ENCODE results near the gene MAN2C1.
"Not testable (repeated sequence)": the region's sequence is repeated elsewhere in the genome, so short reads cannot be mapped to it uniquely, and the experiment has no call there.

Gene MAN2C1

DNA sequence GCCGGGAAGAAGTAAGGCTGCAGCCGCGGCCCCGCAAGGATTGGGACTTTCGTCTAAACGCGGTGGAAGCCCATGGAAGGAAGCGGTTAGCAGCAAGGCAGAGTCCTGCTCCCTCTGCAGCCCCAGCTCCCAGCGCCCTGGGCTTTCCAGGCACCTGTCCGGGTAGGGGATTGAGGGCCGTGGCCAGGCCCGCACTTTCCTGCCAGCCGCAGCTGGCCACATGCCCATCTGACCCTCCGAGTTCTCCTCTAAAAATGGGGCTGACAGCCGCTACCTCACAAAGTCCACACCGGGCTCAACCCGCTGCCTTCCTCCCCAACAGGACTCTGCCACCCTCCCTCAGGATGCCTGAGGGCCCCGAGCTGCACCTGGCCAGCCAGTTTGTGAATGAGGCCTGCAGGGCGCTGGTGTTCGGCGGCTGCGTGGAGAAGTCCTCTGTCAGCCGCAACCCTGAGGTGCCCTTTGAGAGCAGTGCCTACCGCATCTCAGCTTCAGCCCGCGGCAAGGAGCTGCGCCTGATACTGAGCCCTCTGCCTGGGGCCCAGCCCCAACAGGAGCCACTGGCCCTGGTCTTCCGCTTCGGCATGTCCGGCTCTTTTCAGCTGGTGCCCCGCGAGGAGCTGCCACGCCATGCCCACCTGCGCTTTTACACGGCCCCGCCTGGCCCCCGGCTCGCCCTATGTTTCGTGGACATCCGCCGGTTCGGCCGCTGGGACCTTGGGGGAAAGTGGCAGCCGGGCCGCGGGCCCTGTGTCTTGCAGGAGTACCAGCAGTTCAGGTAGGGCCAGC is 19.7 kb downstream of the MAN2C1 start:
- H3K27ac ChIP-seq = peak overlapping the region; percentile 63
- TF ChIP-seq CTCF (IDR thresholded peaks at IDR 0.05) (no peak), ZFX (IDR thresholded peaks at IDR 0.05; ENCODE audit: borderline replicate concordance) (no peak)

GRCh38 chr15:75348034-75348561 is 20.3 kb downstream of the MAN2C1 start:
- no peak for TF ChIP-seq CTCF (IDR thresholded peaks at IDR 0.05)
- no peak for TF ChIP-seq ZFX (IDR thresholded peaks at IDR 0.05; ENCODE audit: borderline replicate concordance)
- peak overlapping the region; percentile 63 for H3K27ac ChIP-seq

GRCh38 chr15:75347222-75348033 is 21.0 kb downstream of the MAN2C1 start:
- TF ChIP-seq ZFX (IDR thresholded peaks at IDR 0.05; ENCODE audit: borderline replicate concordance) = no peak
- no peak for TF ChIP-seq CTCF (IDR thresholded peaks at IDR 0.05)
- H3K27ac ChIP-seq = peak overlapping the region; percentile 63

DNA sequence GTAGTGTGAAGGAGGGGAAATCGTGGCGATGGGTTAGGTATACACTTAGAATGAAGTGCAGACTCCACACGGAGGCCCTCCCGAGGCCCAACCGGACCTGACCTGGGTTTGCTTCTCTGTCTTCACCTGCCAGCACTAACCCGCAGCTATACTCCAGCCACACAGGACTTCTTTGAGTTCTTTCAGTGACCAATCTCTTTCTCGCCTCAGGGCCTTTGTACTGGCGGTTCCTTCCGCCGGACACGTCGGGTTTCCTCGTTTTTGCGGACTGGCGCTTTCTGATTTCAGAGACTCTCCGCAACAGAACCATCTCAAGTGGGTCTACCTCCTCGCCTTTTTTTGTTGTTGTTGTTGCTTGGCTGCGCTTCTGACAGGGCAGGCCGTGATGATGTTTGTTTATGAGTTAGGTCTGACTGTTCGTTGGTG is 21.6 kb downstream of the MAN2C1 start, which contains the start of gene NEIL1:
Gene NEIL1 (plus strand): TSS at position 244 of the 426 bp plus-strand sequence. CDS start 1,867 bp downstream, outside the sequence.
- H3K27ac ChIP-seq = peak within 1 kb of the TSS; percentile 63

DNA sequence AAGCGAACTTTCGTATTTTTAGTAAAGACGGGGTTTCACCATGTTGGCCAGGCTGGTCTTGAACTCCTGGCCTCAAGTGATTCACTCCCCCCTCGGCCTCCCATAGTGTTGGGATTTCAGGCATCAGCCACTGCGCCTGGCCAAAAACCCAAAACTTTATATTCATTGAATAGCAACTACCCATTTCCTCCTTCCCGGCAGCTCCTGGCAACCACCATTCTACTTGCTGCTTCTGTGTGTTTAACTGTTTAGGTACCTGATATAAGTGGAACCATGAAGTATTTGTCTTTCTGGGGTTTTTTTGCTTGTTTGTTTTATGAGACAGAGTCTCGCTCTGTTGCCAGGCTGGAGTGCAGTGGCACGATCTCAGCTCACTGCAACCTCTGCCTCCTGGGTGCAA is 24.5 kb downstream of the MAN2C1 start:
- not testable (repeated sequence) for H3K27ac ChIP-seq

More for the DNA sequence above, 21.6 kb downstream of the MAN2C1 start, which contains the start of gene NEIL1:
- TF ChIP-seq ZFX (IDR thresholded peaks at IDR 0.05; ENCODE audit: borderline replicate concordance) = no peak
- TF ChIP-seq CTCF (IDR thresholded peaks at IDR 0.05) = no peak

DNA sequence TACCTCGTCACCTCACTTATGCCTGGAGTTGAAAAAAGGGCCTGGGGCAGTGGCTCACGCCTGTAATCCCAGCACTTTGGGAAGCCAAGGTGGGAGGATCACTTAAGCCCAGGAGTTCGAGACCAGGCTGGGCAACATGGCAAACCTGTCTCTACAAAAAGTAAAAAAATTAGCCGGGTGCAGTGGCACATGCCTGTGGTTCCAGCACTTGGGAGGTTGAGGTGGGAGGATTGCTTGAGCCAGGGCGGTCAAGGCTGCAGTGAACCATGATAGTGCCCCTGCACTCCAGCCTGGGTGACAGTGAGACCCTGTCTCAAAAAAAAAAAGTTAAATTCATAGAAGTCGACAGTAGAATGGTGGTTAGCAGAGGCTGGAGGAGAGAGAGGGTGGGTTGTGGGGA is 26.2 kb downstream of the MAN2C1 start:
- TF ChIP-seq CTCF (IDR thresholded peaks at IDR 0.05) (no peak), ZFX (IDR thresholded peaks at IDR 0.05; ENCODE audit: borderline replicate concordance) (no peak)
- H3K27ac ChIP-seq = no peak overlapping the region

GRCh38 chr15:75339531-75340240 is 28.7 kb downstream of the MAN2C1 start:
- H3K27ac ChIP-seq = no peak overlapping the region
- TF ChIP-seq ZFX (IDR thresholded peaks at IDR 0.05; ENCODE audit: borderline replicate concordance) (no peak), CTCF (IDR thresholded peaks at IDR 0.05) (no peak)
